Activated B cell treated with CpG ODN at 0.5 μM for 24 hours (primary cell): ENCODE data around the gene TBCK. TPM values are rescaled to one million over a fixed set of nuclear protein-coding genes. Genes with fewer than 3 reads are reported as not detected.

ENCODE experiments used
- ATAC-seq: fragments of 200-7000 bp; cut with Tn5 transposase; one replicate; pipeline ENCODE4 v1.10.0; 2021; ENCODE audit warnings: low read depth, mild to moderate bottlenecking, moderate library complexity
- CTCF ChIA-PET: fragments of 350-600 bp; sonication (Branson Sonifier 250); formaldehyde crosslinking; loops from one replicate; lab custom pipeline; 2021; ENCODE audit warnings: antibody characterized with exemption; lab: Charles Lee
- POLR2A ChIA-PET: fragments of 350-600 bp; sonication (Branson Sonifier 250); formaldehyde crosslinking; loops from one replicate; lab custom pipeline; 2021; ENCODE audit warnings: antibody characterized with exemption; lab: Charles Lee
- DNase-seq: peaks from one replicate; pipeline ENCODE4 v3.0.0; 2022
- H3K27ac Mint-ChIP-seq: one replicate; pipeline ENCODE4 v1.8.0; 2020; ENCODE audit warnings: mixed read lengths
- H3K27me3 Mint-ChIP-seq: one replicate; pipeline ENCODE4 v1.8.0; 2021; ENCODE audit warnings: mixed read lengths
- H3K36me3 Mint-ChIP-seq: one replicate; pipeline ENCODE4 v1.8.0; 2021; ENCODE audit warnings: low read depth, mixed read lengths
- H3K4me1 Mint-ChIP-seq: one replicate; pipeline ENCODE4 v1.8.0; 2021; ENCODE audit warnings: mixed read lengths
- H3K4me3 Mint-ChIP-seq: one replicate; pipeline ENCODE4 v1.8.0; 2020; ENCODE audit warnings: mild to moderate bottlenecking, mixed read lengths
- H3K9me3 Mint-ChIP-seq: one replicate; pipeline ENCODE4 v1.8.0; 2020; ENCODE audit warnings: mixed read lengths
- CTCF ChIP-seq: fragments of 200-600 bp; IDR thresholded peaks from one replicate; pipeline ENCODE4 v1.8.0; 2022; ENCODE audit warnings: antibody characterized with exemption, mild to moderate bottlenecking
- intact Hi-C: fragments of 100-400 bp; cut with micrococcal nuclease; formaldehyde crosslinking; loops from one replicate; pipeline ENCODE4 v1.15.1; 2024
- total RNA-seq: library from RNA; stranded (reverse); gene quantifications from 2 replicates; pipeline ENCODE4 v1.2.3, GENCODE V29; 2022

The TBCK gene
- total RNA-seq, 1 donor from 2014 or later, result 60.1 TPM

DNA sequence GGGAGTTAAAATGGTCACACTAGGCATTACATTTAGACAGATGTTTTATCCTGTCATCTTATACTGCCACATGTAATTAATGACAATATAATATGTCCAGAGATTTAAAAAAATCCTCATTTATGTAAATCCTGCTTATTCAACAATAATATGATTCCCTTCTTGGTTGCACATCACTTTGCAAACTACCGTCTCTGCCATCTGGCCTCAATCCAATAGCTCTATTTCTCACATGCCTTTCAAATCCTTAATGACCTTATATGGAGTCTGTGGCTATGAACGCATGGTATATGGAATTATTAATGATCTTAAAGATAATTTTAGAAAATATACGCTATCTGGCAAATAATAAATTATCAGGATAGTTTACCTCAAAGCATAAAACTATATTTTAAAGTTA, 276.2 kb downstream of the TBCK start:
- ChIA-PET POLR2A (no interaction called here), CTCF (no interaction called here)
- no peak for ATAC-seq

GRCh38 chr4:106038908-106039307, 277.1 kb downstream of the TBCK start:
- Mint-ChIP-seq H3K9me3 (no peaks in the 10 kb centered on the region), H3K27me3 (peaks cover 2% of the 10 kb centered on the region), H3K27ac (no peak overlapping the region), H3K4me1 (no peaks in the 10 kb centered on the region), H3K4me3 (no peak overlapping the region), H3K36me3 (no peaks in the 10 kb centered on the region)
- TF ChIP-seq CTCF, result no peak
- no peak for DNase-seq
- CTCF ChIA-PET, result no interaction called here
- no peak for ATAC-seq
- POLR2A ChIA-PET, result no interaction called here
- intact Hi-C loops, result no loop called here

More for the DNA sequence above, 276.2 kb downstream of the TBCK start:
- TF ChIP-seq CTCF, result no peak
- Mint-ChIP-seq H3K27me3 (peaks cover 2% of the 10 kb centered on the region), H3K27ac (no peak overlapping the region), H3K36me3 (no peaks in the 10 kb centered on the region), H3K9me3 (no peaks in the 10 kb centered on the region), H3K4me3 (no peak overlapping the region), H3K4me1 (no peaks in the 10 kb centered on the region)
- DNase-seq, result no peak
- intact Hi-C loops, result no loop called here

GRCh38 chr4:106038012-106038411, 278.0 kb downstream of the TBCK start:
- CTCF ChIA-PET, result no interaction called here
- no peaks in the 10 kb centered on the region for H3K36me3 Mint-ChIP-seq
- ATAC-seq (no peak), DNase-seq (no peak)
- no peak overlapping the region for H3K27ac Mint-ChIP-seq
- no peak for TF ChIP-seq CTCF
- no peaks in the 10 kb centered on the region for H3K4me1 Mint-ChIP-seq
- intact Hi-C loops, result no loop called here
- POLR2A ChIA-PET, result no interaction called here
- H3K9me3 Mint-ChIP-seq, result no peaks in the 10 kb centered on the region
- peaks cover 2% of the 10 kb centered on the region for H3K27me3 Mint-ChIP-seq
- H3K4me3 Mint-ChIP-seq, result no peak overlapping the region

GRCh38 chr4:106036848-106037247, 279.2 kb downstream of the TBCK start:
- Mint-ChIP-seq H3K27ac (no peak overlapping the region), H3K4me1 (no peaks in the 10 kb centered on the region), H3K4me3 (no peak overlapping the region), H3K36me3 (no peaks in the 10 kb centered on the region), H3K9me3 (no peaks in the 10 kb centered on the region), H3K27me3 (peaks cover 2% of the 10 kb centered on the region)
- intact Hi-C loops, result no loop called here
- no peak for DNase-seq
- ATAC-seq, result no peak
- no peak for TF ChIP-seq CTCF
- ChIA-PET CTCF (no interaction called here), POLR2A (no interaction called here)

GRCh38 chr4:106036334-106036733, 279.7 kb downstream of the TBCK start:
- Mint-ChIP-seq H3K4me1 (no peaks in the 10 kb centered on the region), H3K27ac (no peak overlapping the region), H3K36me3 (no peaks in the 10 kb centered on the region), H3K4me3 (no peak overlapping the region), H3K9me3 (peaks cover 5% of the 10 kb centered on the region), H3K27me3 (peaks cover 2% of the 10 kb centered on the region)
- no peak for TF ChIP-seq CTCF
- ATAC-seq (no peak), DNase-seq (no peak)
- POLR2A ChIA-PET, result no interaction called here
- intact Hi-C loops, result no loop called here
- CTCF ChIA-PET, result no interaction called here
